T-helper 2 cell treated with Interferon-gamma antibody and Interleukin-4, amounts not matched to agents 5 μg/mL and 100 μg/mL, for 36 hours (primary cell): ENCODE results near the gene SLC6A15.
A peak's percentile ranks its signal among the peaks of the same experiment; 100 is the strongest.

Experiments used
- DNase-seq: peaks from one replicate; pipeline ENCODE4 v3.0.0; 2021; ENCODE audit warnings: low spot score
- H3K27ac Mint-ChIP-seq: one replicate; pipeline ENCODE4 v1.8.0; 2021; ENCODE audit warnings: mild to moderate bottlenecking, mixed read lengths
- H3K27me3 Mint-ChIP-seq: one replicate; pipeline ENCODE4 v1.8.0; 2021; ENCODE audit warnings: low read depth, mixed read lengths
- H3K36me3 Mint-ChIP-seq: one replicate; pipeline ENCODE4 v1.8.0; 2021; ENCODE audit warnings: low read depth, mixed read lengths
- H3K4me1 Mint-ChIP-seq: one replicate; pipeline ENCODE4 v1.8.0; 2021; ENCODE audit warnings: low read depth, mixed read lengths
- H3K4me3 Mint-ChIP-seq: one replicate; pipeline ENCODE4 v1.8.0; 2022; ENCODE audit warnings: mild to moderate bottlenecking, moderate library complexity, mixed read lengths
- H3K9me3 Mint-ChIP-seq: one replicate; pipeline ENCODE4 v1.8.0; 2021; ENCODE audit warnings: mixed read lengths

Gene SLC6A15

GRCh38 chr12:84911271-84912197, 1.1 kb downstream of the SLC6A15 start:
- no peaks in the 10 kb centered on the region for H3K9me3 Mint-ChIP-seq
- peaks cover 3% of the 10 kb centered on the region for H3K4me1 Mint-ChIP-seq
- H3K36me3 Mint-ChIP-seq, result no peaks in the 10 kb centered on the region
- peaks cover 50% of the 10 kb centered on the region for H3K27me3 Mint-ChIP-seq
- H3K27ac Mint-ChIP-seq, result no peak overlapping the region
- peak; percentile 7 for DNase-seq
- H3K4me3 Mint-ChIP-seq, result peak overlapping the region; percentile 72

GRCh38 chr12:84910549-84911241, 1.9 kb downstream of the SLC6A15 start:
- Mint-ChIP-seq H3K27ac (no peak overlapping the region), H3K4me1 (peaks cover 3% of the 10 kb centered on the region), H3K4me3 (peak overlapping the region; percentile 72), H3K9me3 (no peaks in the 10 kb centered on the region), H3K27me3 (peaks cover 50% of the 10 kb centered on the region), H3K36me3 (no peaks in the 10 kb centered on the region)
- DNase-seq, result no peak

GRCh38 chr12:84904051-84904450, 8.5 kb downstream of the SLC6A15 start:
- H3K9me3 Mint-ChIP-seq, result no peaks in the 10 kb centered on the region
- no peak overlapping the region for H3K4me3 Mint-ChIP-seq
- H3K27ac Mint-ChIP-seq, result no peak overlapping the region
- peaks cover under 1% of the 10 kb centered on the region for H3K27me3 Mint-ChIP-seq
- H3K4me1 Mint-ChIP-seq, result no peaks in the 10 kb centered on the region
- no peak for DNase-seq
- no peaks in the 10 kb centered on the region for H3K36me3 Mint-ChIP-seq

- Mint-ChIP-seq H3K4me3 (no peak overlapping the region), H3K9me3 (no peaks in the 10 kb centered on the region), H3K27me3 (no peaks in the 10 kb centered on the region), H3K36me3 (no peaks in the 10 kb centered on the region), H3K27ac (no peak overlapping the region), H3K4me1 (no peaks in the 10 kb centered on the region)
- no peak for DNase-seq
Observed at GRCh38 chr12:84891106-84891838, 21.3 kb downstream of the SLC6A15 start.

- Mint-ChIP-seq H3K4me3 (no peak overlapping the region), H3K27me3 (no peaks in the 10 kb centered on the region), H3K36me3 (no peaks in the 10 kb centered on the region), H3K27ac (no peak overlapping the region), H3K4me1 (no peaks in the 10 kb centered on the region), H3K9me3 (no peaks in the 10 kb centered on the region)
- no peak for DNase-seq
Observed at GRCh38 chr12:84889818-84890217, 22.8 kb downstream of the SLC6A15 start.

GRCh38 chr12:84888861-84889260, 23.7 kb downstream of the SLC6A15 start:
- Mint-ChIP-seq H3K27ac (no peak overlapping the region), H3K4me3 (no peak overlapping the region), H3K4me1 (no peaks in the 10 kb centered on the region), H3K9me3 (no peaks in the 10 kb centered on the region), H3K36me3 (no peaks in the 10 kb centered on the region), H3K27me3 (no peaks in the 10 kb centered on the region)
- no peak for DNase-seq

- no peak for DNase-seq
- Mint-ChIP-seq H3K4me1 (no peaks in the 10 kb centered on the region), H3K4me3 (no peak overlapping the region), H3K27ac (no peak overlapping the region), H3K9me3 (no peaks in the 10 kb centered on the region), H3K36me3 (no peaks in the 10 kb centered on the region), H3K27me3 (no peaks in the 10 kb centered on the region)
Observed at GRCh38 chr12:84877340-84877739, 35.3 kb downstream of the SLC6A15 start.

- no peaks in the 10 kb centered on the region for H3K9me3 Mint-ChIP-seq
- H3K36me3 Mint-ChIP-seq, result no peaks in the 10 kb centered on the region
- no peaks in the 10 kb centered on the region for H3K4me1 Mint-ChIP-seq
- H3K4me3 Mint-ChIP-seq, result no peak overlapping the region
- no peaks in the 10 kb centered on the region for H3K27me3 Mint-ChIP-seq
- no peak overlapping the region for H3K27ac Mint-ChIP-seq
- DNase-seq, result no peak
Observed at GRCh38 chr12:84875241-84875640, 37.4 kb downstream of the SLC6A15 start.

GRCh38 chr12:84874825-84875139, 37.8 kb downstream of the SLC6A15 start:
- DNase-seq, result no peak
- H3K36me3 Mint-ChIP-seq, result no peaks in the 10 kb centered on the region
- H3K4me3 Mint-ChIP-seq, result no peak overlapping the region

GRCh38 chr12:84874125-84874824, 38.3 kb downstream of the SLC6A15 start:
- no peak overlapping the region for H3K4me3 Mint-ChIP-seq
- no peaks in the 10 kb centered on the region for H3K36me3 Mint-ChIP-seq
- no peaks in the 10 kb centered on the region for H3K27me3 Mint-ChIP-seq
- no peaks in the 10 kb centered on the region for H3K9me3 Mint-ChIP-seq
- no peak for DNase-seq
- no peak overlapping the region for H3K27ac Mint-ChIP-seq
- H3K4me1 Mint-ChIP-seq, result no peaks in the 10 kb centered on the region

More at GRCh38 chr12:84874825-84875139, 37.8 kb downstream of the SLC6A15 start:
- H3K4me1 Mint-ChIP-seq, result no peaks in the 10 kb centered on the region
- H3K27ac Mint-ChIP-seq, result no peak overlapping the region
- no peaks in the 10 kb centered on the region for H3K27me3 Mint-ChIP-seq
- H3K9me3 Mint-ChIP-seq, result no peaks in the 10 kb centered on the region

- Mint-ChIP-seq H3K4me1 (no peaks in the 10 kb centered on the region), H3K9me3 (no peaks in the 10 kb centered on the region), H3K27ac (no peak overlapping the region), H3K4me3 (no peak overlapping the region), H3K27me3 (no peaks in the 10 kb centered on the region), H3K36me3 (no peaks in the 10 kb centered on the region)
- no peak for DNase-seq
Observed at GRCh38 chr12:84862186-84862585, 50.4 kb downstream of the SLC6A15 start.

- no peaks in the 10 kb centered on the region for H3K27me3 Mint-ChIP-seq
- DNase-seq, result no peak
Observed at GRCh38 chr12:84860718-84861117, 51.9 kb downstream of the SLC6A15 start.

GRCh38 chr12:84858796-84859195, 53.8 kb downstream of the SLC6A15 start:
- H3K4me1 Mint-ChIP-seq, result no peaks in the 10 kb centered on the region
- H3K27me3 Mint-ChIP-seq, result peaks cover 2% of the 10 kb centered on the region
- no peak overlapping the region for H3K4me3 Mint-ChIP-seq
- H3K27ac Mint-ChIP-seq, result no peak overlapping the region
- DNase-seq, result no peak
- no peaks in the 10 kb centered on the region for H3K9me3 Mint-ChIP-seq
- H3K36me3 Mint-ChIP-seq, result no peaks in the 10 kb centered on the region

More at GRCh38 chr12:84860718-84861117, 51.9 kb downstream of the SLC6A15 start:
- no peak overlapping the region for H3K27ac Mint-ChIP-seq
- H3K4me1 Mint-ChIP-seq, result no peaks in the 10 kb centered on the region
- no peak overlapping the region for H3K4me3 Mint-ChIP-seq
- H3K36me3 Mint-ChIP-seq, result no peaks in the 10 kb centered on the region
- H3K9me3 Mint-ChIP-seq, result no peaks in the 10 kb centered on the region
